Stimulated activated CD4-positive, alpha-beta T cell treated with anti-CD3 and anti-CD28 coated beads, Interleukin-2, amount 100 ng/mL, for 4 hours (primary cell): ENCODE measurements around the gene ARMC10.
"Not testable (repeated sequence)": the region's sequence is repeated elsewhere in the genome, so short reads cannot be mapped to it uniquely, and the experiment has no call there.

Experiments
- DNase-seq: peaks from one replicate; pipeline ENCODE4 v3.0.0-alpha.2; 2020; ENCODE audit warnings: low read depth

The ARMC10 gene

DNA sequence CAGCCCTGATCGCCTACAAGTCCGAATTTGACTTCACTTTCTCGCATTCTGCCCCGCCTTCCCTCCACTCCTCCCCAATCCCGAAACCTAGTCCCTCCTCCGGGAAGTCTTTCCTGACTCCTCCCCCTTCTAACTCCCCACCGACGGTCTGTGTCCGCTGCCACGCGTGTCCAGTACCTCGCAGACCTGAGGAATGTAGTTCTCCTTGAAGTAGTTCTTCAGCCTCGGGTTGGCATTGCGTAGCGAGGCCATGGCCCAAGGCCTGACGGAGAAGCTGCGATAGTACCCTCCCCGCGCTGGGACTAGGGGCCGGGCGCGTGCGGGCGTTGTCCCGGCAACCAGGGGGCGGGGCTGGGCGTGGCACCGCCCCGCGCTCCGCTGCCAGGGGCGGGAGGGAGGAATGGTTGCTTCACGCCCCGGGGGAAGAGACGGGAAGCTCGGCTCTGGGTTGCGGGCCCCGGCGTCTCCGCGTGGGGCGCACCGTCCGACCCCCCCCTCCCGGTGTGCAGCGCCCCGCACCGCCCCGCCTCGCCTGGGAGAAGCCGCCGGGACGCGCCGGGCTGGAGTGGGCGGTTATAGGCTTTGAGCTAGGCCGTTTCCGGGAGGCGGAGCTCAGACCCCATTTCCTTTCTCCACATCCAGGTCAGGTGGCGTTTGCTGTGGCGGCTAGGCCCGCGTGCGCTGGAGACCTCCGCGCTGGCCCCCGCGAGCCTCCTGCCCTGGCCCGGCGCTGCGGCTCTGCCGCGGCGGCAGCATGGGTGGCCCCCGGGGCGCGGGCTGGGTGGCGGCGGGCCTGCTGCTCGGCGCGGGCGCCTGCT is at the start of gene ARMC10, which contains the start of gene FBXL13:
Gene ARMC10, plus strand, starts transcription at position 622 of the 818 bp plus-strand sequence. Its CDS starts 133 bp downstream, at position 755.
Gene FBXL13, minus strand, starts transcription at position 278 of the 818 bp plus-strand sequence.
- DNase-seq: peak; percentile 84

DNA sequence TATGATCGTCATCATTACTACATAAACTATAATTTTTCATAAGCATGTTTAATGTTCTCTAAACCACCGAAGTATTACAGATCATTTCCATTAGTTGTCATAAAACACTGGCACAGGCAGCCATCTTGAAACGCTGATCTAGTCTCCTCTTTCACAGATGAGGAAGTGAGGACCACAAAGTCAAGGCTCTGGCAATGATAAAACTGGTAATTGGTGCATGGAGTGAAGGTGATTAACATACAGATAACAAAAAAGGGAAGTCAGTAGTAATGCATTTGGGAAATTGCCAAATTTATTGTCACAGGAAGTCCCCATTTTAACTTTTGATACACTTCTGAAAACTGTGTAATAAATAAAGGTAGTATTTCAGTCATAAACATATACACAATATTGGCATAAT is 49.6 kb upstream of the ARMC10 start:
- no peak for DNase-seq

DNA sequence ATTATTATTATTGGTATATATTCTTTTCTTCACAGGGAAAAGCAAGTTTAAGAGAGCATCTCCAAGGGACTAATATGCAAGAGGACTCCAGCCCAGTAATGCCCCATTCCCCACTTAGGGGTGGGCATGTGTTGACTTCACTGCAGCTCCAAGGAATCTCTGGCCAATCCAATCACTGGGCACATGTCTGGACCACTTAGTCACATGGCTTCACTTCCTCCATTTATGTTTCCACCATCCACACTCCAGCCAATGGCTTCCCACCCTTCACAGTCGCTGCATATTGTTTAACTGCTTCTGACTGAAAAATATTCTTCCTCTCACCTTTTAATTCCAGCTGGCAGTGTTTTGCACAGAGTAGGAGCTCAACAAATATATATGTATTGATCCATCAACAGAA is 43.9 kb upstream of the ARMC10 start:
- no peak for DNase-seq

DNA sequence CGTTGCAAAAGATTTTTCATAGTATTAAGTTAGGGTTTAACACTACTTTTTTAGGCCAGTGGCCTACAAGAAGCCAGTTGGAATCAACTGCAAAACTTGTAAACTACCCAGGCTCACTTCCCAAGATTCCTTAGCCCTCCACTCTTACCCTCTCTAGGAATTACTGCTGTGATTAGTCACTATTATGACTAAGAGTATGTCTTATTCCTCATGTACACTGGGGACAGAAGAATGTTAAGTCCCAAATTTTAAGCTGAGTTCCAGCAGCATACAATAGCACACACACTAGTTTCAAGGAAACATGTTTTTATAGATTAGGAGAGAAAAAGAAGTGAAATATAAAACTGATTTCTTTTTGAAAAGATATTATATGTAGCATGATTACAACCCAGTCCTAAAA is 43.2 kb upstream of the ARMC10 start:
- DNase-seq: no peak

DNA sequence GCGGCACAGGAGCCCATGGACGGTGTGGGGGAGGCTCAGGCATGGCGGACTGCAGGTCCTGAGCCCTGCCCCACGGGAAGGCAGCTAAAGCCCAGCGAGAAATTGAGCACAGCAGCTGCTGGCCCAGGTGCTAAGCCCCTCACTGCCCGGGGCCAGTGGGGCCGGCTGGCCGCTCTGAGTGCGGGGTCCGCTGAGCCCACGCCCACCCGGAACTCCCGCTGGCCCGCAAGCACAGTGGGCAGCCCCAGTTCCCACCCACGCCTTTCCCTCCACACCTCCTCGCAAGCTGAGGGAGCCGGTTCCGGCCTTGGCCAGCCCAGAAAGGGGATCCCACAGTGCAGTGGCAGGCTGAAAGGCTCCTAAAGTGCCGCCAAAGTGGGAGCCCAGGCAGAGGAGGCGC is 40.6 kb upstream of the ARMC10 start:
- not testable (repeated sequence) for DNase-seq

DNA sequence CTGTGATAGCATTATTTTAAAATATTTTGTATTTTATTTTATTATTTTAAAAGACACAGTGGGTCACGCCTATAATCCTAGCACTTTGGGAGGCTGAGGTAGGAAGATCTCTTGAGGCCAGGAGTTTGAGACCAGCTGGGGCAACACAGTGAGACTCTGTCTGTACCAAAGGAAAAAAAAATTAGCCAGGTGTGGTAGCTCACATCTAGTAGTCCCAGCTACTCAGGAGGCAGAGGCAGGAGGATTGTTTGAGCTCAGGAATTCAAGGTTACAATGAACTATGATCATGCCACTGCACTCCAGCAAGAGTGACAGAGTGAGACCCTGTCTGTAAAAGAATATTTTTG is 37.5 kb upstream of the ARMC10 start:
- DNase-seq: no peak

DNA sequence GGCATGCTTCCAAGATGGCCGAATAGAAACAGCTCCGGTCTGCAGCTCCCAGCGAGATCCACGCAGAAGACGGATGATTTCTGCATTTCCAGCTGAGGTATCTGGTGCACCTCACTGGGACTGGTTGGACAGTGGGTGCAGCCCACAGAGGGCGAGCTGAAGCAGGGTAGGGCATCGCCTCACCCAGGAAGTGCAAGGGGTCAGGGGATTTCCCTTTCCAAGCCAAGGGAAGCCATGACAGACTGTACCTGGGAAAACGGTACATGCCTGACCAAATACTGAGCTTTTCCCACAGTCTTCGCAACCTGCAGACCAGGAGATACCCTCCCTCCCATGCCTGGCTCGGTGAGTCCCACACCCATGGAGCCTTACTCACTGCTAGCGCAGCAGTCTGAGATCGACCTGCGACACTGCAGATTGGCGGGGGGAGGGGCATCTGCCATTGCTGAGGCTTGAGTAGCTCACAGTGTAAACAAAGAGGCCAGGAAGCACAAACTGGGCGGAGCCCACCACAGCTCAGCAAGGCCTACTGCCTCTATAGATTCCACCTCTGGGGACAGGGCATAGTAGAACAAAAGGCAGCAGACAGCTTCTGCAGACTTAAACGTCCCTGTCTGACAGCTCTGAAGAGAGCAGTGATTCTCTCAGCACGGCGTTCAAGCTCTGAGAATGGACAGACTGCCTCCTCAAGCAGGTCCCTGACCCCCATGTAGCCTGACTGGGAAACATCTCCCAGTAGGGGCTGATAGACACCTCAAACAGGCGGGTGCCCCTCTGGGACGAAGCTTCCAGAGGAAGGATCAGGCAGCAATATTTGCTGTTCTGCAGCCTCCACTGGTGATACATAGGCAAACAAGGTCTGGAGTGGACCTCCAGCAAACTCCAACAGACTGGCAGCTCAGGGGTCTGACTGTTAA is 36.9 kb upstream of the ARMC10 start:
- DNase-seq: not testable (repeated sequence)

DNA sequence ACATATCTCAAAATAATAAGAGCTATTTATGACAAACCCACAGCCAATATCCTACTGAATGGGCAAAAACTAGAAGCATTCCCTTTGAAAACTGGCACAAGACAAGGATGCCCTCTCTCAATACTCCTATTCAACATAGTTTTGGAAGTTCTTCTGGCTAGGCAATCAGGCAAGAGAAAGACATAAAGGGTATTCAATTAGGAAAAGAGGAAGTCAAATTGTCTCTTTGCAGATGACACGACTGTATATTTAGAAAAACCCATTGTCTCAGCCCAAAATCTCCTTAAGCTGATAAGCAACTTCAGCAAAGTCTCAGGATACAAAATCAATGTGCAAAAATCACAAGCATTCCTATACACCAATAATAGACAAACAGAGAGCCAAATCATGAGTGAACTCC is 33.1 kb upstream of the ARMC10 start:
- DNase-seq: not testable (repeated sequence)

DNA sequence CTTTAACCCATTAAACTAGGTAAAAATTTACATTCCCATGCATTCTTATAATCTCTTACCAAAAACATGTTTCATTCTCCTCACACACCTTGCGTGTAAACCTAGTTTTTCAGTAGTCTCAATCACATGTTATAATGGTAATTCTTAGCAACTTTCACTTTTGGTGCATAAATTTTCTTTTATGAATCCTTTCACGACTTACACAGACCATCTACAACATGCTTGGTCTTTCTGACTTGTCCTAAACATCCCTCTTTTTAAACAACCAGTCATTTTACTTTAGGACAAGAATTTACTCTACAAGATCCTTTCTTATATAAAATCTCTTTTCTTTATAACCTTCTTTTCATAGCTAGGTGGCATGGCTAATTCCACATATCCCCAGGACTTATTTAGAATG is 26.1 kb upstream of the ARMC10 start:
- no peak for DNase-seq

DNA sequence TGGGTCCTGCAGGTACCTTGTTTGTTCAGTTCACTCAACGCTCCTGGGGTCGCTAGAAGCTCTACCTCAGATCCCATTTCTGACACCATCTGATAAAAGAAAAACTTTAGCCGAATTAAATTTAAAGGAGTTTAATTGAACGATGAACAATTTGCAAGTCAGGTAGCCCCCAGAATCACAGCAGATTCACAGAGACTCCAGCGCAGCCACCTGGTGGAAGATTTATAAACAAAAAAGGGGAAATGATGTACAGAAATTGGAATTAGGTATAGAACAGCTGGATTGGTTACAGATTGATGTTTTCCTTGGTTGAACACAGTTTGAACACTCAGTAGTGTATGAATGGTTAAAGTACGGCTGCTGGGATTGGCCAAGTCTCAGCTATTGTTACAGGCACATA is 23.4 kb upstream of the ARMC10 start:
- no peak for DNase-seq

DNA sequence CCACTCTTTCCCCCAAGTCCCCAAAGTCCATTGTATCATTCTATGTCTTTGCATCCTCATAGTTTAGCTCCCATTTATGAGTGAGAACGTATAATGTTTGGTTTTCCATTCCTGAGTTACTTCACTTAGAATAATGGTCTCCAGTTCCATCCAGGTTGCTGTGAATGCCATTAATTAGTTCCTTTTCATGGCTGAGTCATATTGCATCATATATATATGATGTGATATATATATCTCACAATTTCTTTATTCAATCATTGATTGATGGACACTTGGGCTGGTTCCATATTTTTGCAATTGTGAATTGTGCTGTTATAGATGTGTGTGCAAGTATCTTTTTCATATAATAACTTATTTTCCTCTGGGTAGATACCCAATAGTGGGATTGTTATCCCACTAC is 18.9 kb upstream of the ARMC10 start:
- not testable (repeated sequence) for DNase-seq

DNA sequence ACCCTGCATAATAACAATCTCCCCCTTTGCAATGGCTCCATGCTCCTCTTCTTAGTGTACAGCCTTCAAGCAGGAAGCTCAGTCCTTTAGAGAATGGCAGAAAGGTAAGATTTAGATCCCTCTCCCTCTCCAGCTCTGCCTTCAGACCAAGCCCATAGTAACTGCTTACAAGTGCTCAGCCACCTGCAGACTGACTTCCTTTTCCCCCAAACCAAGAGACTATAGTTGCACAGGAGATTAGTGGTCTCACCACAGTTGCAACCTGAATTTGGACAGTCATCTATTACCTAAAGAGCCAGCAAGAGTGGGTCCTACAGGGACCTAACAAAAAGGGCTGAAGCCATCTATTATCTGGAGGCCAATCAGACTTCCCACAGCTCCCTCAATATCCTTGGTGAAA is 16.8 kb upstream of the ARMC10 start:
- DNase-seq: no peak

DNA sequence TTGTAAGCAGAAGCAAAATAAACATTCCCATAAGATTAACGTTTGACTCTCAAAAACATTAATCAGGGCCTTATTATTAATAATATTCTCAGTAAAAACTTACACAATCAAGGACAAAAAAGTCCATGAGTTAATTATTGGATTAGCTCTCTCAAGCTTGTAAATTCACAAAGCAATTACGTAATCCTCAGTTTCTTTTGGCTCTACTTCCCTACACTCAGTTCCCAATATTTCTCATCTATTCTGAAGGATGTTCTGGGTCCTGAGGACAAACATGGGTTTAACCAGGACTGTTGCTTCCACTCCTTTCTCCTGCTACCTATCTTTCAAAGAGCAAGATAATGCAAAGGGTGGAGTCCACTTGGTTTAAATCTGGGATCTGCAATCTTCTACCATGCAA is 15.5 kb upstream of the ARMC10 start:
- DNase-seq: no peak

DNA sequence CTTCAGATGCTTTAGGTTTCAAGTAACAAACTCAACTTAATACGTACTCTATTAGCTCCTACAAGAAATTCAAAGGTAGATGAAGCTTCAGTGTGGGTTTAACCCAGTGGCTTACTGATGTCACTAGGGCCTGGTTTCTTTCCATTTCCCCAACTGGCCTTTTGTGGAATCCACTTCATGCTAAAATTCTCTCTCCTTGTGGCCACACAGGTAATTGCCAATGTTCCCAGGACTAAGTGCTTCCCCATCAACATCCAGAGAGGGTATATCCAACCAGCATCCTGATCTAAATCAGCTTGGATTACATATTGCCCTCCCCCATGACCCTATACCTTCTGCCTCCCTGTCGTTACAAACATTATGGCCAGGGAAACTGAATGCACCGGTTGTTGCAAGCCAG is 11.0 kb upstream of the ARMC10 start:
- no peak for DNase-seq

DNA sequence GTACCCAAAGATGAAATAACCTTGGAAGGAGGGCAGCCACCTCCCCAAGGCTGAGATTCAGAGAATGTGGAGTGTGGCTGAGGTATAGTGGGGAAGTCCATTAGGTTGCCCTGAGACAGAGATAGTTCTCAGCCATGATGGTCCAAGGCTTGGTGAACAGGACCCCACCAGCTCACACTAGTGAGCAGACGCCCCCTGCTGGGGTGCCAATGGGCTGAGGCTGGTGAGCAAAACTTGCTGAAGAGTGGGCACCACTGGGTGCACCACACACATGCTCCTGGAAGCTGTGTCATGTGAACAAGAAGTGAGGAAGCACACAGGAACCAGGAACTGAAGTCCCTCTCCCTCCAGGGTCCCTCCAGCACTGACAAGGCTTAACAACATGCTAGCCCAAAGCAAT is 9.3 kb upstream of the ARMC10 start:
- DNase-seq: peak; percentile 30

DNA sequence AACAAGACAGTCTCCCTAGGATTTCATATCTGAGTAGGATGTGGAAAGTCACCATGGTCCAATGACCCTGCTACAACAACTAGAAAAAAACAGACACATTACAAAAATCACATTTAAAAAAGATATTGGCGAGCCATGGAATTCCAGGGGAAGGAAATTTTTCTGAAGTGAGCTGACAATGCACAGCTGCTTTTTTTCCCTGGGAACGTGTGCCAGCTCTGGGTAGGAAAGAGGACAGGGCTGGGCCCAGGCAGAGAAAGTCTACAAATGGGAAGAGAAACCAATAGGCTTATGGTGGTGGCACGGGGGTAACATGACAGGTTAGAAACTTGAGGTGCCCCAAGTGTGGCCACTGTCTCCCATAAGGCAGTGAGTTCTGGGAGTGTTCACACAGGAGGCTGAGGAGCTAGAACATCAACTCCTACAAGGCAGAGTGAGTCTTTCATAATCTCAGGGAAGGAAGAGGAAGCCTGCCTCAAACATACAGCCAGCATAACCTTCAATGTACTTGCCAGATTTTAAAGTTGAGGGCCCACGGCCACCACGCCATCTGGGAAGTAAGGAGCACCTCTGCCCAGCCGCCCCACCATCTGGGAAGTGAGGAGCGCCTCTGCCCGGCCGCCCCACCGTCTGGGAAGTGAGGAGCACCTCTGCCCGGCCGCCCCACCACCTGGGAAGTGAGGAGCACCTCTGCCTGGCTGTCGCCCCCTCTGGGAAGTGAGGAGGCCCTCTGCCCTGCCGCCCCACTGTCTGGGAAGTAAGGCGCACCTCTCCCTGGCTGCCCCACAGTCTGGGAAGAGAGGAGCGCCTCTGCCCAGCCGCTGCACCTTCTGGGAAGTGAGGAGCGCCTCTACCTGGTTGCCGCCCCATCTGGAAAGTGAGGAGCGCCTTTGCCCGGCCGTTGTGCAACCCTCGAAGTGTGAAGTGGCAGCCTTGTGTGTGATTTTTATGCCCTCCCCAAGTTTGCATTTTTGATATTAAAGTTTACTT is 6.2 kb upstream of the ARMC10 start:
- no peak for DNase-seq

DNA sequence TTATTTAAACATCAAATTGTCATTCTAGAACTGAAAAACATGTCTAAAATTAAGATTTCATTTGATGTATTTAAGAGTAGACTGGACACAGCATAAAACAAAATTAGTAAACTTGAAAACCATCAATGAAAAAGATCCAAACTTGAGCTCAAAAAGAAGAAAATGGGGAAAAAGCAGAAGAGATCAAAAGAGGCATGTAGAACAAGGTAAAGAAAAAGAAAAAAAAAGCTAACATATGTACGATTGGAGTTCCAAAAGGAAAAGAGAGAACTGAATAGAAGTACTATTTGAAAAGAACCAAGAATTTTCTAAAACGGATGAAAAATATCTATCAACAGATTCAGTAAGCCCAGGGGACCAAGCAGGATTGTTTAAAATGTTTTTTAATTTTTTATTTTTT is 3.9 kb upstream of the ARMC10 start:
- no peak for DNase-seq

DNA sequence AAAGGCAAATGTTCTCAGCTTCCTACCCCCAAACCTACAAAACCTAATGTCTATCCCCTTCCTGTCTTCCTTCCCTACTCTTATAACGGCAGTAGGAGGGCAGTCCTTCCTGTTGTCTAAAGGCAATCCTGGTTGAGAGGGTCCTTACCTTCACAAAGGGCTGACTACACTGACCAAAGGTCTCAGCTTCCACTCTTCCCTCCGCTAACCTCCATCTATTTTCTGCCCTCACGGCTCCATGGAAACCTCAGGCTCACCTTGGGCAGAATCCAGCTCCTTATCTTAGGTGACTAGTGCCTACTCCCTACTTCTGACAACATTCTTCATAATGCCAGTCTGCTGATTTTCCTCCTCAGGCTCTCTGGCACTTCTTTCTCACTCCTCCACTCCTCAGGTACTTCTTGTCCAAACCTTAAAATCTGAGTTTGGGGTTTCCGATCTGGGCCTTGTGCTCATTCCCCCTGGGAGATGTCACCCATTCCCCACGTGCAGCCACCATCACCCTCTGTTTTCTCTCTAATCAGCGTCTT is 886 bp upstream of the ARMC10 start:
- DNase-seq: no peak

DNA sequence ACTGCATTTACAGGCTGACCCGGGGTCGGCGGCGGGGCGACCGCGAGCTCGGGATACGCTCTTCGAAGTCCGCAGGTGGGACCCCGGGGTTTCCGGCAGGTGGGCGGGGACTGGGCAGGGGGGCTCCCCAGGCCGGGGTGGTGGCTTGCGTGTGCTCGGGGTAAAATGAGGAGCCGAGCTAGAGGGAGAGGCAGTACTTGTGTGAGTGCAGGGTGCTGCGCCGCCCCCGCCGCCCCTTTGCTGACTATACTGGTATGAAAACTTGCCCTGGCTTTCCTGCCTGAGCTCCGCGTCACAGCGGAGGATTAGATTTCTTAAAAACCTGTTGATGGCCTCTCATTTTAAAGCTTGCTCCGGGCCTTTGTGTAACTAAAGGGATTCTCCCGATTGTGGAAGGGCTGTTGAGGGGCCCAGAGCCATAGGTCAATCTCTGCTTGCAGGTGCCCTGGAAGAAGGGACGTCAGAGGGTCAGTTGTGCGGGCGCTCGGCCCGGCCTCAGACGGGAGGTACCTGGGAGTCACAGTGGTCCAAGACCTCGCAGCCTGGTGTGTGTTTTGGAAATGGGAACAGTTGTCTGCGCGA is 488 bp downstream of the ARMC10 start:
- peak; percentile 82 for DNase-seq

DNA sequence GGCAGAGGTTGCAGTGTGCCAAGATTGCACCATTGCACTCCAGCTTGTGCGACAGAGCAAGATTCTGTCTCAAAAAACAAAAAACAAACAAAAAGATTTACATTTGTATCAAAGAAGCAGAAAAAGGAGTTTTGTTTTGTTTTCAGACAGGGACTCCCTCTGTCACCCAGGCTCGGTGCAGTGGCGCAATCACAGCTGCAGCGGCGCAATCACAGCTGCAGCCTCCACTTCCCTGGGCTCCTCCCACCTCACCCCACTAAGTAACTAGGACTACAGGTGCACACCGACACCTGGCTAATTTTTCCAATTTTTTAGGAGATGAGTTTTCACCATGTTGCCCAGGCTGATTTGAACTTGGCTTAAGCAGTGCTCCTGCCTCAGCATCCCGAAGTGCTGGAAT is 1.8 kb downstream of the ARMC10 start:
- DNase-seq: no peak

DNA sequence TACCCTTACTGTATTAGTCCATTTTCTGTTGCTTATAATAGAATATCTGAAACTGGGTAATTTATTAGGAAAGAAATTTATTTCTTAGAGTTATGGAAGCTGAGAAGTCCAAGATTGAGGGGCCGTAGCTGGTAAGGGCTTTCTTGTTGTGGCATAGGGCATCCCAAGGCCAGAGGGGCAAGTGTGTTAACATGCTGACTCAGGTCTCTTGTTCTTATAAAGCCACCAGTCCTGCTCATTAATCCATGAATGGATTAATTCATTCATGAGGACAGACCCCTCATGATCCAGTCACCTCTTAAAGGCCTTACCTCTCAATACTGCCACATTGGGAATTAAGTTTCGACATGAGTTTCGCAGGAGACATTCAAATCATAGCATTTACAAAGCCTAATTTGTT is 2.4 kb downstream of the ARMC10 start:
- DNase-seq: no peak
